Right atrium auricular region (tissue), 2 donors: Measurements from ENCODE around the gene KLF2. TPM values are rescaled to one million over a fixed set of nuclear protein-coding genes. Genes with fewer than 3 reads are reported as not detected.

Experiments
- DNase-seq: peaks from one replicate; pipeline ENCODE4 v3.0.0-alpha.2; 2019; ENCODE audit warnings: low spot score
- H3K27ac ChIP-seq, 2 donors: fragments of 200-600 bp; sonication (generic); 1 replicate in 1 of 2; 2 replicates in 1 of 2; pipeline ENCODE4 v1.5.1; 2016 to 2019
- H3K27me3 ChIP-seq, 2 donors: fragments of 200-600 bp; sonication (generic); one replicate each; pipeline versions ENCODE4 v1.5.1 to v1.6.0; 2017 to 2019
- H3K36me3 ChIP-seq: fragments of 200-600 bp; sonication (generic); one replicate; pipeline ENCODE4 v1.5.1; 2016
- H3K4me1 ChIP-seq, 2 donors: fragments of 200-600 bp; sonication (generic); one replicate each; pipeline versions ENCODE4 v1.5.1 to v1.6.0; 2017 to 2019
- H3K4me3 ChIP-seq, 2 donors: fragments of 200-600 bp; sonication (generic); 1 replicate in 1 of 2; 2 replicates in 1 of 2; pipeline ENCODE4 v1.5.1; 2017 to 2019; ENCODE audit warnings: mild to moderate bottlenecking in 1 of 2, moderate library complexity in 1 of 2
- H3K9me3 ChIP-seq, 2 donors: fragments of 200-600 bp; sonication (generic); one replicate each; pipeline ENCODE4 v1.5.1; 2019
- total RNA-seq, 2 donors: library from RNA; depleted of rRNA; stranded (reverse); fragments of >200 nt; gene quantifications; one replicate each; pipeline ENCODE4 v1.1.0, GENCODE V29; 2016
- TF ChIP-seq, protein P1 (sequence below), 2 donors: fragments of 200-600 bp; sonication (generic); IDR thresholded peaks; one replicate each; pipeline ENCODE4 v1.5.1; 2019; ENCODE audit warnings: antibody characterized with exemption in 2 of 2

The KLF2 gene
- total RNA-seq, 2 donors from 2014 or later = 40.9 to 82.3 TPM

DNA sequence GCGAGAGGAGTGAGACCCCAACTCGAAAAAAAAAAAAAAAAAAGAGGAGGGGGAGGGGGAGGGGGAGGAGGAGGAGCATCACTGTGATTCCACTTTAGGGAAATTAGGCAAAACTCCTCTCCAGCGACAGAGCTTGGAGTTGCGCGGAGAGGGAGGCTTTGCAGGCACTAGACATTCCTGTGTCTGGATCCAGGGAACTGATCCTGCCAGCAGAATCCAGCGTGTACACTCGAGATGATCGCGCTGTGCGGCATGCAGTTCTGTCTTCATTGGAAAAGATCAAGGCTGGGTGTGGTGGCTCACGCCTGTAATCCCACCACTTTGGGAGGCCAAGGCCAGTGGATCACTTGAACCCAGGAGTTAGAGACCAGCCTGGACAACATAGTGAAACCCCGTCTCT is 29.6 kb upstream of the KLF2 start:
- Histone ChIP-seq H3K9me3 (no peaks in the 10 kb centered on the region), H3K27me3 (no peaks in the 10 kb centered on the region), H3K4me3 (no peak overlapping the region), H3K27ac (no peak overlapping the region), H3K4me1 (peaks cover 0 to 37% of the 10 kb centered on the region in 2 donors), H3K36me3 (no peaks in the 10 kb centered on the region)
- no peak for DNase-seq
- TF ChIP-seq, protein P1, sequence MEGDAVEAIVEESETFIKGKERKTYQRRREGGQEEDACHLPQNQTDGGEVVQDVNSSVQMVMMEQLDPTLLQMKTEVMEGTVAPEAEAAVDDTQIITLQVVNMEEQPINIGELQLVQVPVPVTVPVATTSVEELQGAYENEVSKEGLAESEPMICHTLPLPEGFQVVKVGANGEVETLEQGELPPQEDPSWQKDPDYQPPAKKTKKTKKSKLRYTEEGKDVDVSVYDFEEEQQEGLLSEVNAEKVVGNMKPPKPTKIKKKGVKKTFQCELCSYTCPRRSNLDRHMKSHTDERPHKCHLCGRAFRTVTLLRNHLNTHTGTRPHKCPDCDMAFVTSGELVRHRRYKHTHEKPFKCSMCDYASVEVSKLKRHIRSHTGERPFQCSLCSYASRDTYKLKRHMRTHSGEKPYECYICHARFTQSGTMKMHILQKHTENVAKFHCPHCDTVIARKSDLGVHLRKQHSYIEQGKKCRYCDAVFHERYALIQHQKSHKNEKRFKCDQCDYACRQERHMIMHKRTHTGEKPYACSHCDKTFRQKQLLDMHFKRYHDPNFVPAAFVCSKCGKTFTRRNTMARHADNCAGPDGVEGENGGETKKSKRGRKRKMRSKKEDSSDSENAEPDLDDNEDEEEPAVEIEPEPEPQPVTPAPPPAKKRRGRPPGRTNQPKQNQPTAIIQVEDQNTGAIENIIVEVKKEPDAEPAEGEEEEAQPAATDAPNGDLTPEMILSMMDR (IDR thresholded peaks at IDR 0.05) = no peak

DNA sequence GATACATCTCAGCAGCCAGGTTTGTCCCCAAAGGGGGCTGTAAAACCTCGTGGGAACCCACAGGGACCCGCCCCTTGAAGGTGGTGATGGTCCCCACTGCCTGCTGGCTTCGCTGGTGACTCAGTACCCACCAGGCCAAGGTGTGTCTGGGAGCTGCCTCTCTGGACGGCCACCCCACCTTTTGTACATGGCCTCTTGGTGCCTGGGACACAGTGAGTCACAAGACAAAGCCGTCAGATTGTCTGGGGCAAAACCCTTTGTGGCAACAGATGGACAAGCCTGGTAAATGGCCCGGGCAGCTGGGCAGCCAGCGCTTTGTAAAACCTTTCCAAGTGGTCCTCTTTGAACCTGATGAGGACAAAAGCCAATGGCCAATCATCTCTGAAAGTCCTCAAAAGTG is 27.9 kb upstream of the KLF2 start:
- DNase-seq = no peak
- Histone ChIP-seq H3K27ac (no peak overlapping the region), H3K4me3 (no peak overlapping the region), H3K27me3 (no peaks in the 10 kb centered on the region), H3K36me3 (no peaks in the 10 kb centered on the region), H3K4me1 (peaks cover 0 to 26% of the 10 kb centered on the region in 2 donors), H3K9me3 (no peaks in the 10 kb centered on the region)
- TF ChIP-seq, protein P1 (IDR thresholded peaks at IDR 0.05) = no peak

GRCh38 chr19:16297575-16298178 is 26.9 kb upstream of the KLF2 start:
- Histone ChIP-seq H3K36me3 (no peaks in the 10 kb centered on the region), H3K9me3 (no peaks in the 10 kb centered on the region), H3K4me3 (no peak overlapping the region), H3K27me3 (no peaks in the 10 kb centered on the region), H3K27ac (no peak overlapping the region), H3K4me1 (peaks cover 0 to 17% of the 10 kb centered on the region in 2 donors)
- TF ChIP-seq, protein P1 (IDR thresholded peaks at IDR 0.05) = no peak
- no peak for DNase-seq

DNA sequence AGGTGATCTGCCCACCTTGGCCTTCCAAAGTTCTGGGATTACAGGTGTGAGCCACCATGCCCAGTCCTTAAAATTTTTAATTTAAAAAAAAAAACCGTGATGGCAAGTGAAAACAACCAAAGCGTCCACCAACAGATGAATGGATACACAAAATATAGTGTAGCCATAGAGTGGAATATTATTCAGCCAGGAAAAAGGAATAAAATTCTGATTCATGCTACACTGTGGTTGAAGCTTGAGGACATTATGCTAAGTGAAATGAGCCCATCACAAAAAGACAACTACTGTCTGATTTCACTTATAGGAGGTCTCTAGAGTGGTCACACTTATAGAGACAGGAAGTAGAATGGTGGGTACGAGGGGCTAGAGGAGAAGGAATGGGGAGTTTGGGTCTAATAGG is 26.3 kb upstream of the KLF2 start:
- TF ChIP-seq, protein P1 (IDR thresholded peaks at IDR 0.05) = no peak
- no peaks in the 10 kb centered on the region for H3K9me3 ChIP-seq
- H3K4me3 ChIP-seq = no peak overlapping the region
- no peak overlapping the region for H3K27ac ChIP-seq
- H3K36me3 ChIP-seq = no peaks in the 10 kb centered on the region
- no peaks in the 10 kb centered on the region for H3K27me3 ChIP-seq
- peaks cover 0 to 10% of the 10 kb centered on the region in 2 donors for H3K4me1 ChIP-seq
- no peak for DNase-seq

DNA sequence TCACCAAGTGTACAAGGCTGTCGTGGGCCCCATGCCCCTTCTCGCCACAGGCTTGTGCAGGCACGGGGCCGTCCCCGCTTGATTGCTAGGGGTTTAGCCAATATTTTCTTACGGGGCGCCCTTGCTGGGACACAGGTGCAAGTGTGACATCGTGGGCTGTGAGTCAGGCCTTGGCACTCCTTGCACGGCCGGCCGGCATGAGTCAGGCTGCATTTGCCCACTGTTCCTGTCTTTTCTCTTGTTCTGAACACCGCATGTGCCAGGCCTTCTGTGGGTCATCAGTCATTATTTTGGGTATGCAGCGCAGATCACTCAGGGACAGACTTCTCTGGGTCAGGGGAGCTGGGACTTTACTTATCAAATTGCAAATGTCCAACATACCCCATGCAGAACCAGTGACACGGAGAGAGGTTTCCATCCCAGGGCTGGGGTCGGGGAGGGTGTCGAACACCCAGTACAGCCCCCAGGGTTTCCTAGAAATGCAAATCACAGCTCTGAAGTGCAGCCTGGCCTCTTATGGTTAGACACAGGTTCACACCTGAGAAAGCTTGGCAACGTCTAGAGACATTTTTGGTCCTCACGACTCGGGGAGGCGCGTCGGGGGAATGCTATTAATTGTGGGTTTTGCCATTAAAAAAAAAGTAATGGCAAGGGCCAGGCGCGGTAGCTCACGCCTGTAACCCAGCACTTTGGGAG is 22.5 kb upstream of the KLF2 start:
- DNase-seq = no peak
- H3K4me3 ChIP-seq = no peak overlapping the region
- H3K9me3 ChIP-seq = no peaks in the 10 kb centered on the region
- no peaks in the 10 kb centered on the region for H3K36me3 ChIP-seq
- peaks cover 0 to 7% of the 10 kb centered on the region in 2 donors for H3K4me1 ChIP-seq
- TF ChIP-seq, protein P1 (IDR thresholded peaks at IDR 0.05) = no peak
- H3K27me3 ChIP-seq = no peaks in the 10 kb centered on the region
- no peak overlapping the region for H3K27ac ChIP-seq
